Keratinocyte (primary cell): ENCODE results near the gene IFNL2. TPM values are rescaled to one million over a fixed set of nuclear protein-coding genes. Genes with fewer than 3 reads are reported as not detected.

Source experiments
- DNase-seq: peaks from one replicate; pipeline ENCODE4 v3.0.0-alpha.2; 2011; ENCODE audit warnings: low read depth, missing footprints, low spot score
- FAIRE-seq: peaks from 2 replicates; lab custom pipeline; 2011; peaks lifted over from hg19 to GRCh38; lab: Jason Lieb, UNC
- H2AFZ ChIP-seq: 2 replicates; pipeline ENCODE4 v1.6.0; 2012; ENCODE audit warnings: low read length, control low read depth, inconsistent platforms; ENCODE audit not compliant: control insufficient read depth
- H3K27ac ChIP-seq: 2 replicates; pipeline ENCODE4 v1.5.1; 2011; ENCODE audit warnings: low read length; ENCODE audit not compliant: control insufficient read depth, insufficient read depth
- H3K27me3 ChIP-seq: 3 replicates; pipeline ENCODE4 v1.6.0; 2011; ENCODE audit warnings: low read length; ENCODE audit not compliant: control insufficient read depth, insufficient read depth; ENCODE audit errors: extremely low read depth
- H3K36me3 ChIP-seq, 2 experiments: 2 replicates in 1 of 2; 3 replicates in 1 of 2; pipeline ENCODE4 v1.5.1; 2011; ENCODE audit warnings: low read length in 2 of 2, mild to moderate bottlenecking in 1 of 2; ENCODE audit not compliant: control insufficient read depth in 2 of 2, insufficient read depth in 2 of 2; ENCODE audit errors: extremely low read depth in 1 of 2
- H3K4me1 ChIP-seq: 3 replicates; pipeline ENCODE4 v1.5.1; 2011; ENCODE audit warnings: low read length; ENCODE audit not compliant: control insufficient read depth, insufficient read depth; ENCODE audit errors: extremely low read depth
- H3K4me2 ChIP-seq: 3 replicates; pipeline ENCODE4 v1.6.0; 2011; ENCODE audit warnings: low read depth, low read length; ENCODE audit not compliant: control insufficient read depth, insufficient read depth; ENCODE audit errors: extremely low read depth
- H3K4me3 ChIP-seq, 3 experiments: fragments of 200-600 bp in 1 of 3; sonication (generic) in 1 of 3; 2 replicates in 2 of 3; 3 replicates in 1 of 3; pipeline ENCODE4 v1.5.1; 2011 to 2016; ENCODE audit warnings: low read length in 3 of 3, mild to moderate bottlenecking in 3 of 3, control low read depth in 2 of 3, inconsistent platforms in 1 of 3, low read depth in 1 of 3, mixed read lengths in 1 of 3, mixed run types in 1 of 3, moderate library complexity in 1 of 3; ENCODE audit not compliant: control insufficient read depth in 2 of 3, insufficient read depth in 2 of 3; ENCODE audit errors: extremely low read depth in 1 of 3
- H3K79me2 ChIP-seq: 2 replicates; pipeline ENCODE4 v1.6.0; 2012; ENCODE audit warnings: low read length; ENCODE audit not compliant: control insufficient read depth, insufficient read depth
- H3K9ac ChIP-seq: 3 replicates; pipeline ENCODE4 v1.6.0; 2011; ENCODE audit warnings: low read length; ENCODE audit not compliant: control insufficient read depth, insufficient read depth; ENCODE audit errors: extremely low read depth
- H3K9me1 ChIP-seq: 3 replicates; pipeline ENCODE4 v1.6.0; 2011; ENCODE audit warnings: low read length; ENCODE audit not compliant: control insufficient read depth, insufficient read depth; ENCODE audit errors: extremely low read depth
- H3K9me3 ChIP-seq: 2 replicates; pipeline ENCODE4 v1.5.1; 2012; ENCODE audit warnings: low read depth, low read length; ENCODE audit not compliant: control insufficient read depth
- H4K20me1 ChIP-seq: 3 replicates; pipeline ENCODE4 v1.6.0; 2011; ENCODE audit warnings: low read length; ENCODE audit not compliant: control insufficient read depth, insufficient read depth; ENCODE audit errors: extremely low read depth
- CTCF ChIP-seq, 3 experiments: IDR thresholded peaks in 1 of 3; conservative IDR thresholded peaks in 1 of 3; optimal IDR thresholded peaks in 1 of 3; 2 replicates in 2 of 3; 3 replicates in 1 of 3; pipeline versions ENCODE3 to v1.5.1; 2011; ENCODE audit warnings: low read length in 3 of 3, mild to moderate bottlenecking in 3 of 3, moderate library complexity in 2 of 3, control low read depth in 1 of 3, inconsistent platforms in 1 of 3; ENCODE audit not compliant: insufficient read depth in 2 of 3; ENCODE audit errors: extremely low read depth in 1 of 3
- EZH2 ChIP-seq: IDR thresholded peaks from one replicate; pipeline ENCODE4 v1.6.1; 2012; ENCODE audit warnings: inconsistent platforms, mild to moderate bottlenecking, low read length, moderate library complexity
- dilution Hi-C: fragments of 300-500 bp; cut with MboI; formaldehyde crosslinking; loops from one replicate; pipeline ENCODE4 v1.7.0; 2020; ENCODE audit warnings: low sequenced_read_pairs; ENCODE audit not compliant: extremely low pct_ligation_motif_present
- polyA plus RNA-seq, 5 experiments: library from polyadenylated mRNA; depleted of rRNA in 3 of 5; stranded (reverse) in 3 of 5; stranded (forward) in 1 of 5; unstranded in 1 of 5; fragments of >200 nt; gene quantifications; 1 replicate in 1 of 5; 2 replicates in 3 of 5; 3 replicates in 1 of 5; pipeline versions ENCODE4 v1.2.1 to v1.2.3, GENCODE V29; 2011 to 2012; ENCODE audit warnings: missing spikeins in 2 of 5, low read depth in 1 of 5, low replicate concordance in 1 of 5

IFNL2 gene
- polyA plus RNA-seq, 1 donor (not counting 4 experiments of a cell fraction or from before 2014, with no cell fraction given) = not detected

GRCh38 chr19:39299832-39300231, 31.6 kb downstream of the IFNL2 start:
- Histone ChIP-seq H3K9me1 (no peaks in the 10 kb centered on the region), H3K4me1 (no peaks in the 10 kb centered on the region), H3K4me3 (no peak overlapping the region), H3K4me2 (no peak overlapping the region), H3K9ac (no peak overlapping the region), H2AFZ (no peak overlapping the region), H3K36me3 (no peaks in the 10 kb centered on the region), H3K27me3 (peaks cover 17% of the 10 kb centered on the region), H3K9me3 (no peaks in the 10 kb centered on the region), H3K79me2 (no peaks in the 10 kb centered on the region), H4K20me1 (no peaks in the 10 kb centered on the region), H3K27ac (no peak overlapping the region)
- DNase-seq (no peak), FAIRE-seq (no peak)
- TF ChIP-seq EZH2 (no peak), CTCF (optimal IDR thresholded peaks at IDR 0.05 in 1 of 3, IDR thresholded peaks at IDR 0.05 in 1 of 3, conservative IDR thresholded peaks at IDR 0.05 in 1 of 3; ENCODE audit: extremely low read depth in 1 of 3, insufficient read depth in 2 of 3, low read length in 3 of 3) (no peak)
- dilution Hi-C loops = no loop called here

GRCh38 chr19:39301021-39301420, 32.8 kb downstream of the IFNL2 start:
- Histone ChIP-seq H3K9me3 (no peaks in the 10 kb centered on the region), H3K4me2 (no peak overlapping the region), H3K36me3 (no peaks in the 10 kb centered on the region), H3K79me2 (no peaks in the 10 kb centered on the region), H3K27ac (no peak overlapping the region), H3K9me1 (no peaks in the 10 kb centered on the region), H3K9ac (no peak overlapping the region), H3K4me3 (no peak overlapping the region), H3K27me3 (peaks cover 28% of the 10 kb centered on the region), H3K4me1 (no peaks in the 10 kb centered on the region), H2AFZ (no peak overlapping the region), H4K20me1 (no peaks in the 10 kb centered on the region)
- FAIRE-seq (no peak), DNase-seq (no peak)
- dilution Hi-C loops = no loop called here
- TF ChIP-seq EZH2 (no peak), CTCF (optimal IDR thresholded peaks at IDR 0.05 in 1 of 3, IDR thresholded peaks at IDR 0.05 in 1 of 3, conservative IDR thresholded peaks at IDR 0.05 in 1 of 3; ENCODE audit: extremely low read depth in 1 of 3, insufficient read depth in 2 of 3, low read length in 3 of 3) (no peak)
